NAMALWA (cell line): ENCODE results near the gene TCHH.
"Not testable (repeated sequence)": the region's sequence is repeated elsewhere in the genome, so short reads cannot be mapped to it uniquely, and the experiment has no call there.

Experiments
- DNase-seq: peaks from one replicate; pipeline ENCODE4 v3.0.0-alpha.2; 2015; ENCODE audit warnings: low spot score

TCHH gene

DNA sequence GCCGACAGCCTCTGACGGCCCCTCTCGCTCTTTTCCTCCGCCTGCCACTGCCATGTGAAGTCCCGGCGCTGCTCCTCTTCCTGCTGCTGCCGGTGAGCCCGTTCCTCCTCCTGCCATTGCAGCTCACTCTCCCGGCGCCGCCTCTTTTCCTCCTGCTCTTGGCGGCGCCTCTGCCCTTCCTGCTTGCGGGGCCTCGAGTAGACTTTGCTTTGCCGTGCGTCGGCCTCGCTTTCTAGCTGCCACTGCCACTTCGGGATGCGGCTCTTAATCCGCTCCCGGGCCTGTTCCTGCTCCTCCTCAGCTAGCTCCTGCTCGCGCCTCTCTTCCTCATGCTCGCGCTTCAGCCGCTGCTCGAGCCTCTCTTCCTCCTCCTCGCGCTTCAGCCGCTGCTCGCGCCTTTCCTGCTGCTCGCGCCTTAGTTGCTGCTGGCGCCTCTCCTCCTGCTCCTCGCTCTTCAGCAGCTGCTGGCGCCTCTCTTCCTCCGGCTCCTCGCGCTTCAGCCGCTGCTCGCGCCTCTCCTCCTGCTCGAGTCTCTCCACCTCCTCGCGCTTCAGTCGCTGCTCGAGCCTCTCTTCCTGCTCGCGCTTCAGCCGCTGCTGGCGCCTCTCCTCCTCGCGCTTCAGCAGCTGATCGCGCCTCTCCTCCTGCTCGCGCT lies 4.3 kb downstream of the TCHH start:
- no peak for DNase-seq

DNA sequence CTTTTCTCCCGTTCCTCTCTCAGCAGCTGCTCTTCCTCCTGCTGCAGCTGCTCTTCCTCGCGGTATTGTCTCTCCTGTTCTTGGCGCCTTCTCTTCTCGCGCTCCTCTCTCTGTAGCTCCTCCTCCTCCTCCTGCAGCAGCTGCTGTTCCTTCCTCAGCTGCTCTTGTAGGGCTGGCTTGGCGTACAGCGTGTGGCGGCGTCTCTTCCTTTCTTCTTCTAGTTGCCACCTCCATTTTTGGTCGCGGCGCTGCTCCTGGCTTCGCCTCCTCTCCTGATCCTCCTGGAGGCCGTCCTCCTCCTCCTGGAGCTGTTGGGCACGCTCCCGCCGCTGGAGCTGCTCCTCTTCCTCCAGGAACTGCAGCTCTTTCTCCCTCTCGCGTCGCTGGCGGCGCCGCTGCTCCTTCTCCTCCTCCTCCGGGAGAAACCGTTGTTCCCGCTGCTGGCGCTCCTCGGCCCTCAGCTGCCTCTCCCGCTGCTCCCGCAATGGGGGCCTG lies 4.8 kb downstream of the TCHH start:
- peak; percentile 17 for DNase-seq

GRCh38 chr1:152109998-152110294 lies 5.3 kb downstream of the TCHH start:
- DNase-seq = no peak

DNA sequence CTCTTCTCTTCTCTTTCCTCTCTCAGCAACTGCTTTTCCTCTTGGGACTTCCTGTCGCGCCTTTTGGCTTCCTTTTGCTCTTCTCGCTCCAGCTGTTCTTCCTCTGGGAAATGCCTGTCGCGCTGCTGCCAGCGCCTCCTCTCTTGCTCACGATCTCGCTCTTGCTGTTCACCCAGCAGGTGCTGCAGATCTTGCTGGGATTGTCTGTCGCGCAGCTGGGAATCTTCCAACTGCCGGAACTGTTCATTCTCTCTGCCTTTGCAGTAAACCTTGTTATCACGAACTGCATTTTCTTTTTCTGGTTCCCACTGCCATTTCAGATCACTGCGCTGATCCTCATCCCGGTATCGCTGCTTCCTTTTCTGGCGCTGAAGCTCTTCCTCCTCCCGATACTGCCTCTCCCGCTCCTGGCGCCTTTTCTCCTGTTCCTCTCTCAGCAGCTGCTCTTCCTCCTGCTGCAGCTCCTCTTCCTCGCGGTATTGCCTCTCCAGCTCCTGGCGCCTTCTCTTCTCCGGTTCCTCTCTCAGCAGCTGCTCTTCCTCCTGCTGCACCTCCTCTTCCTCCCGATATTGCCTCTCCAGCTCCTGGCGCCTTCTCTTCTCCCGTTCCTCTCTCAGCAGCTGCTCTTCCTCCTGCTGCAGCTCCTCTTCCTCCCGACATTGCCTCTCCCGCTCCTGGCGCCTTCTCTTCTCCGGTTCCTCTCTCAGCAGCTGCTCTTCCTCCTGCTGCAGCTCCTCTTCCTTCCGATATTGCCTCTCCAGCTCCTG lies 5.8 kb downstream of the TCHH start:
- DNase-seq = no peak

DNA sequence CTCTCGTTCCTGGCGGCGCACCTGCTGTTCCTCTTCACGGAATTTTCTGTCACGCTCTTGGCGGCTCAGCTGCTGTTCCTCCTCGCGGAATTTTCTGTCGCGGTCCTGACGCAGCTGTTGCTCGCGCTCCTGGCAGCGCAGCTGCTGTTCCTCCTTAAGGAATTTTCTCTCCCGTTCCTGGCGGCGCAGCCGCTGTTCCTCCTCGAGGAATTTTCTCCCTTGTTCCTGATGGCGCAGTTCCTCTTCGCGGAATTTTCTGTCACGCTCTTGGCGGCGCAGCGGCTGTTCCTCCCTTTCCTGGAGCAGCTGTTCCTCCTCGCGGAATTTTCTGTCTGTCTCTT lies 6.4 kb downstream of the TCHH start:
- no peak for DNase-seq

- no peak for DNase-seq
Observed at GRCh38 chr1:152107984-152108881, 7.0 kb downstream of the TCHH start.

DNA sequence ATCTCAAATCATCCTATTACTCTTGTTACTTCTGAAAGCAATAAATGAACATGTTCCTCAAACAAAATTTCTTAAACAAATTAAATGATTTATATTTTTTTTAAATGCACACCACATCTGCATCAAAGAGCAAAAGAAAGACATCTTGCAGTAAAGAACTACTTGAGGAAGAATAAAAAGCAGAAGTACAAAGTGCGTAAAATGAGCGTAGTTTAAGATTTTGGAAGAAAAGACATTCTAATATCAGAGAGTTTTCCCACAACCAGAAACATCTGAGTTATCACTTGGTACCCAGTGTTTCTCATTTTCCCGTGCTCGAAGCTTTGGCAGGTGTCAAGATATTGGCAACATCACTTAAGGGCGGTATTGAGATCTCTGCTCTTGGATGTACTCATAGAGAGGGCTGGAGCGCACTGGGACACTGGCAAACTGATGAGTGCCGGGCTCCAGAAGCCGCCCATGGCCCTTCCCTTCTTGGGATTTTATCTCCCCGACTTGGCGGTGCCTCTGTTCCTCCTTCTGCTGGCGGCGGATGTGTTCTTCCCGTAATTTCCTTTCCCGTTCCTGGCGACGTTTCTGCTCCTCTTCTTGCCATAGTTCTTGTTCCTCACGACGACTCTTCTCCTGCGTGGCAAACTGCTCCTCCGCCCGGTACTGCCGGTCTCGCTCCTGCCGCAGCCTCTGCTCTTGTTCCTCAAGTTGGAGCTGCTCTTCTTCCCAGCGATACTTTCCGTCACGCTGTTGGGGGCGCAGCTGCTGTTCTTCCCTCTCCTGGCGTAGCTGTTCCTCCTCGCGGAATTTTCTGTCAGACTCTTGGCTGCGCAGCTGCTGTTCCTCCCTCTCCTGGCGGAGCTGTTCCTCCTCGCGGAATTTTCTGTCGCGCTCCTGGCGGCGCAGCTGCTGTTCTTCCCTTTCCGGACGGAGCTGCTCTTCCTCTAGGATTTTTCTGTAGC lies 7.9 kb downstream of the TCHH start:
- DNase-seq = peak; percentile 32

- no peak for DNase-seq
Observed at GRCh38 chr1:152104854-152105253, 10.4 kb downstream of the TCHH start.

GRCh38 chr1:152096931-152097330 lies 18.3 kb downstream of the TCHH start:
- no peak for DNase-seq

DNA sequence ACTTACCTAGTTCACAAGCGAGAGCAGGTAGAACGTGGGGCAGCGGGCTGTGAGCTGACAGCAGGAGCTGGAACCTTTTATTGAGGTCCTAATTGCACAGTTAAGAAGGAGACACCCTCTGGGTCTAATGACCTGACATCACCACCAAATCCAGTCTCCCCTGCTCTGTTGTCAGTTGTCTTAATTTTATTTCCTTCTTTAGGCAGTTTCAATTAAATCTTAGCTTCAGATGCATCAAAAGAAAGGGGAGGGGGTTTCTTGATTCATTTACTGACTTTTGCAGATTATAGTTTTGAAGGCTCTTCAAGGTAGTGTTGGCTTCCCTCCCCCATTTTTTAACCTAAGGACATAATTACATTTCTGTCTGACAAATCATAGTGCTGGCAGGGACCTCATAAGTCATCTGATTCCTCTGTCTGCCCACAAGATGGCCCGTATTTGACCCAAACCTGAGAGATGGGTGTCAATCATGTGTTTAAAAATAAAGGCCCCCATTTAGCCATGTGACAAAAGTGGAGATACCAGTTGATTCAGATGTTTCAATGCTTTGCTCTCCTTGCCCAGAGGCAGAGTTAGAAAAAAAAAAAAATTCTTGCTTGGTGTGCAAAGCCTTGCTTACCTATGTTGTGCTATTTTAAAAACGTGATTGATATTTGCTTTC lies 26.1 kb downstream of the TCHH start, which contains the start of gene TCHHL1:
Gene TCHHL1 (minus strand): TSS at position 51 of the 661 bp plus-strand sequence. CDS start 921 bp downstream, outside the sequence.
- no peak for DNase-seq

- no peak for DNase-seq
Observed at GRCh38 chr1:152086760-152087159, 28.5 kb downstream of the TCHH start.

GRCh38 chr1:152084853-152085252 lies 30.4 kb downstream of the TCHH start:
- no peak for DNase-seq

- DNase-seq = not testable (repeated sequence)
Observed at GRCh38 chr1:152081026-152081425, 34.2 kb downstream of the TCHH start.

DNA sequence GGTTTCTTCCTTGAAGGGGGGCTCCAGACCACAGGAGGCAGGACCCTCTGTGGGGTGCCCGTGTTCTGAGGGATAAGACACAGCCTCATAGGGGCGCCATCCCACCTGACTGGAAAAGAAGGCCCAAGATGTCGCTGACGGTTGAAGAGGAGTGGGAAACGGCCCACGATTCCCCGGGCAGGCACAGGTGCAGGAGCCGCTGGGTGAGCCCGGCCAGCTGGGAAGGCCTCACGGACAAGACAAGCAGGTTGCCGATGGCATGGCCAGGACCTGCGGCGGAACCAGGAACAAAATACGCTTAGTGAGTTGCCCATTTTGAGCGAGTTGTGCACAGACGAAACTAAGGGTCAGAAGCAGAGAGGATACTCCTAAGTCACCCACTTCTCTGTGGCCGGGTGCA lies 34.8 kb downstream of the TCHH start:
- not testable (repeated sequence) for DNase-seq

- no peak for DNase-seq
Observed at GRCh38 chr1:152078831-152079441, 36.3 kb downstream of the TCHH start.

- DNase-seq = no peak
Observed at GRCh38 chr1:152072311-152072710, 42.9 kb downstream of the TCHH start.

GRCh38 chr1:152071123-152071522 lies 44.1 kb downstream of the TCHH start:
- no peak for DNase-seq

- DNase-seq = no peak
Observed at GRCh38 chr1:152067929-152068328, 47.3 kb downstream of the TCHH start.

DNA sequence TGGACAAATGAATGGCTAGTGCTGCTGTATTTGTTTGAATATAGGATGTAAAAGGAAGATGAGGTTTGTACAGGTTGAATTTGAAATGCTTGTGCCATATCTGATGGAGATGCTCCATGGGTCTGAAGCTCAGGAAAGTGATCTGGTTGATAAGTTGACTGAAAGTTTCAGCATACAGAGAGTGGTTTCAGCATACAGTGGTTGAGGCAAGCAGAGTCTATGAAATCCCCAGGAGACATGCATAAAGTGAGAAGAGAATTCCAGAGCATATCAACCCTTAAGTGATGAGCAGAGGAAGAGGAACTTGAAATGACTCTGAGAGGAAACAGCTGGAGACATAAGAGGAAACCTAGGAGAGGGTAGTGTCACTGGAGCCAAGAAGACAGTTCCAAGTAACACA lies 48.1 kb downstream of the TCHH start:
- no peak for DNase-seq

- no peak for DNase-seq
Observed at GRCh38 chr1:152061952-152062351, 53.3 kb downstream of the TCHH start.
